Nucleus accumbens (tissue), 56 donors: ENCODE data around the gene TES.
"Not testable (repeated sequence)": the region's sequence is repeated elsewhere in the genome, so short reads cannot be mapped to it uniquely, and the experiment has no call there.

Source experiments
- DNase-seq, 56 donors: peaks; one replicate each; lab custom pipeline; 2025; lab: John Stamatoyannopoulos, UW

The TES gene

GRCh38 chr7:116240024-116240668 lies 29.8 kb downstream of the TES start:
- DNase-seq = no peak

- DNase-seq = no peak
These were observed 31.0 kb downstream of the TES start for GRCh38 chr7:116241291-116241690.

GRCh38 chr7:116242178-116242577 lies 31.8 kb downstream of the TES start:
- DNase-seq = no peak

GRCh38 chr7:116242759-116243158 lies 32.4 kb downstream of the TES start:
- DNase-seq = no peak

GRCh38 chr7:116244803-116245202 lies 34.5 kb downstream of the TES start:
- DNase-seq = not testable (repeated sequence)

GRCh38 chr7:116246357-116246756 lies 36.0 kb downstream of the TES start:
- no peak for DNase-seq

- no peak for DNase-seq
These were observed 39.7 kb downstream of the TES start for GRCh38 chr7:116249969-116250553.

- DNase-seq = no peak
These were observed 41.3 kb downstream of the TES start for GRCh38 chr7:116251675-116252074.

GRCh38 chr7:116252249-116252648 lies 41.9 kb downstream of the TES start:
- DNase-seq = no peak

- no peak for DNase-seq
These were observed 46.8 kb downstream of the TES start for GRCh38 chr7:116257156-116257555.

GRCh38 chr7:116258734-116259133 lies 48.4 kb downstream of the TES start:
- peak in 17 of 56 donors; percentile 1 to 48 (median 7) for DNase-seq

- DNase-seq = no peak
These were observed 49.0 kb downstream of the TES start for GRCh38 chr7:116259156-116259870.

GRCh38 chr7:116259871-116260440 lies 49.6 kb downstream of the TES start:
- no peak for DNase-seq

- DNase-seq = no peak
These were observed 51.6 kb downstream of the TES start for GRCh38 chr7:116261904-116262303.

- no peak for DNase-seq
These were observed 55.5 kb downstream of the TES start for GRCh38 chr7:116265881-116266280.

- DNase-seq = no peak
These were observed 59.1 kb downstream of the TES start for GRCh38 chr7:116269466-116269865.

- no peak for DNase-seq
These were observed 61.0 kb downstream of the TES start for GRCh38 chr7:116271161-116271913.

GRCh38 chr7:116271963-116272886 lies 61.9 kb downstream of the TES start:
- peak in 2 of 56 donors; percentile 5 to 22 for DNase-seq

- no peak for DNase-seq
These were observed 63.1 kb downstream of the TES start for GRCh38 chr7:116273283-116273917.
